Right atrium auricular region (tissue), 2 donors: Measurements from ENCODE around the gene MYL1. TPM values are rescaled to one million over a fixed set of nuclear protein-coding genes. Genes with fewer than 3 reads are reported as not detected.

ENCODE experiments used
- DNase-seq: peaks from one replicate; pipeline ENCODE4 v3.0.0-alpha.2; 2019; ENCODE audit warnings: low spot score
- H3K27ac ChIP-seq, 2 donors: fragments of 200-600 bp; sonication (generic); 1 replicate in 1 of 2; 2 replicates in 1 of 2; pipeline ENCODE4 v1.5.1; 2016 to 2019
- H3K27me3 ChIP-seq, 2 donors: fragments of 200-600 bp; sonication (generic); one replicate each; pipeline versions ENCODE4 v1.5.1 to v1.6.0; 2017 to 2019
- H3K36me3 ChIP-seq: fragments of 200-600 bp; sonication (generic); one replicate; pipeline ENCODE4 v1.5.1; 2016
- H3K4me1 ChIP-seq, 2 donors: fragments of 200-600 bp; sonication (generic); one replicate each; pipeline versions ENCODE4 v1.5.1 to v1.6.0; 2017 to 2019
- H3K4me3 ChIP-seq, 2 donors: fragments of 200-600 bp; sonication (generic); 1 replicate in 1 of 2; 2 replicates in 1 of 2; pipeline ENCODE4 v1.5.1; 2017 to 2019; ENCODE audit warnings: mild to moderate bottlenecking in 1 of 2, moderate library complexity in 1 of 2
- H3K9me3 ChIP-seq, 2 donors: fragments of 200-600 bp; sonication (generic); one replicate each; pipeline ENCODE4 v1.5.1; 2019
- total RNA-seq, 2 donors: library from RNA; depleted of rRNA; stranded (reverse); fragments of >200 nt; gene quantifications; one replicate each; pipeline ENCODE4 v1.1.0, GENCODE V29; 2016
- TF ChIP-seq, protein P1 (sequence below), 2 donors: fragments of 200-600 bp; sonication (generic); IDR thresholded peaks; one replicate each; pipeline ENCODE4 v1.5.1; 2019; ENCODE audit warnings: antibody characterized with exemption in 2 of 2

MYL1 gene
- under 1 TPM in 1 of 2 donors, not detected in 1; 0.43 TPM for total RNA-seq

DNA sequence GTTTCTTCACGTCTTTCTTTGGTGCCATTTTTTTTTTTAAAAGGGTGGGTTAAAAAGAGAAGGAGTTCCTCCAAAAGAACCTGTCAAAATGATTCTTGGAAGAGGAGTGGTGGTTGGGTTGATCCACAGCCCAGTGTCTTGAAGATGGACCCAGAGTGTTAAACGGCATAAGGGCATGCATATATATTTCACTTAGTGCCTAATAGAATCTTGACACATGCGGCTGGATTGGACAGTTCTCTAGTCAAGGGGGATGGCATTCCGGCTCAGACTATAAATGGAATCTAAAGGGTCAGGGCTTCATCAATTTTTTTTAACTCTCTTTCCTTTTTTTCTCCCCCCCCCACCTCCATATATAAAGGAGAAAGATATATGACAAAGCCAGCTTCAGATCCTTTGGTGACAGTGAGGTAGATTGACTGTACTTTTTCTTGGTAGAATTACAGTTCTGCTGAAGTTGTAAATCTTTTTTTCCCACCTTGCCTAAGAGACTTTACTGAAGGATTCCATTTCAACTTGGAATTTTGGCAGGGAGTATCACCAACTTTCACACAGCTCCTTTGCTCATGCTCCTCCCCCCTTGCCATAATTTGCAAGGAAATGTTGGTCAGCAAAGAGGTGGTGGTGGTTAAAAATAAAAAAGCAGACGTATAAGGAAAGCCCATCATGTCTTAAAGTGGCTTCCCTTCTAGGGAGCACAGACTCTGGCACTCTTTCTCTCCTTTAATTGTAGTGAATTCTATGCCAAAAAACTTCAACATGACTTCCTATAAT lies at the start of gene MYL1:
Gene MYL1 (minus strand): TSS at position 160 of the 774 bp plus-strand sequence. CDS start 132 bp downstream, at position 28.
- H3K9me3 ChIP-seq, result no peaks in the 10 kb centered on the region
- TF ChIP-seq, protein P1, sequence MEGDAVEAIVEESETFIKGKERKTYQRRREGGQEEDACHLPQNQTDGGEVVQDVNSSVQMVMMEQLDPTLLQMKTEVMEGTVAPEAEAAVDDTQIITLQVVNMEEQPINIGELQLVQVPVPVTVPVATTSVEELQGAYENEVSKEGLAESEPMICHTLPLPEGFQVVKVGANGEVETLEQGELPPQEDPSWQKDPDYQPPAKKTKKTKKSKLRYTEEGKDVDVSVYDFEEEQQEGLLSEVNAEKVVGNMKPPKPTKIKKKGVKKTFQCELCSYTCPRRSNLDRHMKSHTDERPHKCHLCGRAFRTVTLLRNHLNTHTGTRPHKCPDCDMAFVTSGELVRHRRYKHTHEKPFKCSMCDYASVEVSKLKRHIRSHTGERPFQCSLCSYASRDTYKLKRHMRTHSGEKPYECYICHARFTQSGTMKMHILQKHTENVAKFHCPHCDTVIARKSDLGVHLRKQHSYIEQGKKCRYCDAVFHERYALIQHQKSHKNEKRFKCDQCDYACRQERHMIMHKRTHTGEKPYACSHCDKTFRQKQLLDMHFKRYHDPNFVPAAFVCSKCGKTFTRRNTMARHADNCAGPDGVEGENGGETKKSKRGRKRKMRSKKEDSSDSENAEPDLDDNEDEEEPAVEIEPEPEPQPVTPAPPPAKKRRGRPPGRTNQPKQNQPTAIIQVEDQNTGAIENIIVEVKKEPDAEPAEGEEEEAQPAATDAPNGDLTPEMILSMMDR (IDR thresholded peaks at IDR 0.05), result no peak
- no peaks in the 10 kb centered on the region for H3K27me3 ChIP-seq
- no peak for DNase-seq
- no peaks in the 10 kb centered on the region for H3K36me3 ChIP-seq
- no peak within 1 kb of the TSS for H3K27ac ChIP-seq
- no peak within 1 kb of the TSS for H3K4me3 ChIP-seq
- H3K4me1 ChIP-seq, result no peaks in the 10 kb centered on the region

GRCh38 chr2:210363876-210364275 lies 48.9 kb upstream of the MYL1 start:
- no peaks in the 10 kb centered on the region for H3K36me3 ChIP-seq

DNA sequence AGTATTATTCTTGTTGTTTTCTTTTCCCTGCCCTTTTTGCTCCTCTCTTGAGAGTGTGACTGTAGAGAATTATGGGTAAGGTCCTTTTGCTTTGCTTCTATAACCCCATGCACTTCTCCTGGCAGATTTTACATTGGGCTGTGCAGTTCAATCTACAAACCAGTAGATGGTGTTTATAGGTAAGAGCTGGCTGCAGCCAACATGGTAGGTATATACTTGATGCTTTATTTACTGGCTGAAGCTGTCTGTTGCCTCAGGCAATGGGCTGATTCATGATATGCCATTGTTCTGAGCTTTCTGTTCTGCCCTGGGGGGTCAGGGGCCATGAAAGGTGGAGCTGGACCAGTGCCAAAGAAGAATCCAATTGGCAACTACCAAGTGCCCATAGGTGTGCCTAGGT lies 48.3 kb upstream of the MYL1 start:
- no peak for DNase-seq

More at GRCh38 chr2:210363876-210364275, 48.9 kb upstream of the MYL1 start:
- DNase-seq, result no peak
- H3K9me3 ChIP-seq, result no peaks in the 10 kb centered on the region
- H3K27me3 ChIP-seq, result no peaks in the 10 kb centered on the region
- no peaks in the 10 kb centered on the region for H3K4me1 ChIP-seq
- no peak overlapping the region for H3K4me3 ChIP-seq
- no peak overlapping the region for H3K27ac ChIP-seq
- TF ChIP-seq, protein P1 (IDR thresholded peaks at IDR 0.05), result no peak

GRCh38 chr2:210360412-210360811 lies 45.4 kb upstream of the MYL1 start:
- Histone ChIP-seq H3K27me3 (no peaks in the 10 kb centered on the region), H3K4me3 (no peak overlapping the region), H3K27ac (no peak overlapping the region), H3K36me3 (no peaks in the 10 kb centered on the region), H3K4me1 (no peaks in the 10 kb centered on the region), H3K9me3 (no peaks in the 10 kb centered on the region)
- TF ChIP-seq, protein P1 (IDR thresholded peaks at IDR 0.05), result no peak
- DNase-seq, result no peak

More for the DNA sequence above, 48.3 kb upstream of the MYL1 start:
- H3K27ac ChIP-seq, result no peak overlapping the region
- no peak overlapping the region for H3K4me3 ChIP-seq
- TF ChIP-seq, protein P1 (IDR thresholded peaks at IDR 0.05), result no peak
- no peaks in the 10 kb centered on the region for H3K9me3 ChIP-seq
- no peaks in the 10 kb centered on the region for H3K4me1 ChIP-seq
- no peaks in the 10 kb centered on the region for H3K36me3 ChIP-seq
- H3K27me3 ChIP-seq, result no peaks in the 10 kb centered on the region

DNA sequence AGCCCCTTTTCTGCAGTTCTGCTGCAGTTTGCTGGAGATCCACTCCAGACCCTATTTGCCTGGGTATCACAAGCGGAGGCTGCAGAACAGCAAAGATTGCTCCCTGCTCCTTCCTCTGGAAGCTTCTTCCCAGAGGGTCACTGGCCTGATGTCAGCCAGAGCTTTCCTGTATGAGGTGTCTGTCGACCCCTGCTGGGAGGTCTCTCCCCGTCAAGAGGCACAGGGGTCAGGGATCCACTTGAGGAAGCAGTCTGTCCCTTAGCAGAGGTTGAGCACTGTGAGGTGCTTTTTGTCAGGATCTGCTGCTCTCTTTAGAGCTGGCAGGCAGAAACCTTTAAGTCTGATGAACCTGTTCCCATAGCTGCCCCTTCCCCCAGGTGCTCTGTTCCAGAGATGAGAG lies 42.0 kb upstream of the MYL1 start:
- Histone ChIP-seq H3K36me3 (no peaks in the 10 kb centered on the region), H3K4me3 (no peak overlapping the region), H3K4me1 (no peaks in the 10 kb centered on the region), H3K9me3 (no peaks in the 10 kb centered on the region), H3K27me3 (no peaks in the 10 kb centered on the region), H3K27ac (no peak overlapping the region)
- DNase-seq, result no peak
- TF ChIP-seq, protein P1 (IDR thresholded peaks at IDR 0.05), result no peak
